NT2/D1 (cell line): Measurements from ENCODE around the gene SLC26A3.

Source experiments
- DNase-seq: peaks from one replicate; pipeline ENCODE4 v3.0.0-alpha.2; 2011; ENCODE audit warnings: low read depth, low spot score
- H3K27me3 ChIP-seq: 2 replicates; pipeline ENCODE4 v1.6.0; 2011; ENCODE audit warnings: mild to moderate bottlenecking; ENCODE audit not compliant: insufficient read length, insufficient read depth
- H3K36me3 ChIP-seq: 2 replicates; pipeline ENCODE4 v1.6.1; 2011; ENCODE audit warnings: mild to moderate bottlenecking, low read length, mixed read lengths; ENCODE audit not compliant: insufficient read depth, insufficient read length
- H3K4me1 ChIP-seq: 2 replicates; pipeline ENCODE4 v1.5.1; 2011; ENCODE audit not compliant: insufficient read depth, insufficient read length
- H3K4me3 ChIP-seq: 2 replicates; pipeline ENCODE4 v1.5.1; 2011; ENCODE audit warnings: low read depth; ENCODE audit not compliant: insufficient read length
- H3K9ac ChIP-seq: 2 replicates; pipeline ENCODE4 v1.6.0; 2011; ENCODE audit warnings: low read depth; ENCODE audit not compliant: insufficient read length
- H3K9me3 ChIP-seq: 2 replicates; pipeline ENCODE4 v1.5.1; 2011; ENCODE audit warnings: mild to moderate bottlenecking, low read length; ENCODE audit not compliant: insufficient read depth
- SUZ12 ChIP-seq: IDR thresholded peaks from 2 replicates; pipeline ENCODE4 v1.6.1; 2011; ENCODE audit not compliant: insufficient read length, insufficient read depth; ENCODE audit errors: extremely low read depth
- YY1 ChIP-seq: IDR thresholded peaks from 2 replicates; pipeline ENCODE4 v1.6.1; 2011; ENCODE audit not compliant: insufficient read length, insufficient read depth
- ZNF274 ChIP-seq: IDR thresholded peaks from 2 replicates; pipeline ENCODE4 v1.6.1; 2011; ENCODE audit warnings: mild to moderate bottlenecking, low read depth, low read length

Gene SLC26A3

DNA sequence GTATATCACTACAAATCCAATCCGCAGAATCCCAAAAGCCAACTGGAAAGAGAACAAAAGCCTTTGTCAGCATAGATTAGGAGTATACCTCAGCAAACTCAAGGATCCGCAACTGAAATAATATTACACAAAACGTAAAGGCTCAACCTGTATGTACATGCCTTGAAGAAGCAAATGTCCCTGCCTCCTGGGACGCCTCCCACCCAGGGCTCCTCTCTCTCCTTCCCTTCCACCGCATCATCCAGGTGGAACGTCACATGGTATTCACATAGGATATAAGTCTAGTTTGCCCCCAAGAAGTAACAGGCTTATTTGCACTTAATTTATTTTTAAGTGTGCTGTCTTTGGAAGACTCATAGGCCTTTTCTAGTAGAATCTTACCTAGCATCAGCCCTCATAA, 13.4 kb downstream of the SLC26A3 start:
- no peaks in the 10 kb centered on the region for H3K27me3 ChIP-seq
- no peaks in the 10 kb centered on the region for H3K9me3 ChIP-seq
- TF ChIP-seq ZNF274 = no peak
- TF ChIP-seq SUZ12 = no peak
- no peak for TF ChIP-seq YY1
- H3K36me3 ChIP-seq = no peaks in the 10 kb centered on the region
- H3K9ac ChIP-seq = no peak overlapping the region
- H3K4me3 ChIP-seq = no peak overlapping the region
- no peaks in the 10 kb centered on the region for H3K4me1 ChIP-seq
- no peak for DNase-seq

DNA sequence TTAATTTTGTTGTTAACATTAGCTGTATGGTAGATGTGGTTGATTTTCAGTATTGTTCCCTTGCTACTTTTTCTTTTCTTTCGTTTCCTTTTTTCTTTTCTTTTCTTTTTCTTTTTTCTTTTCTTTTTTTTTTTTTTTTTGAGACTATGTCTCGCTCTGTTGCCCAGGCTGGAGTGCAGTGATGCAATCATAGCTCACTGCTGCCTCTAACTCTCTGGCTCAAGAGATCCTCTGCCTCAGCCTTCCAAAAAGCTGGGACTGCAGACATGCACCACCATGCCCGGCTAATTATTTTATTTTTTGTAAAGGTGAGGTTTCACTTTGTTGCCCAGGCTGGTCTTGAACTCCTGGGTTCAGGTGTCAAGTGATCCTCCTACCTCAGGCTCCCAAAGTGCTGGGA, 14.4 kb downstream of the SLC26A3 start:
- no peak for DNase-seq
- Histone ChIP-seq H3K4me3 (no peak overlapping the region), H3K9me3 (no peaks in the 10 kb centered on the region), H3K9ac (no peak overlapping the region), H3K4me1 (no peaks in the 10 kb centered on the region), H3K27me3 (no peaks in the 10 kb centered on the region), H3K36me3 (no peaks in the 10 kb centered on the region)
- TF ChIP-seq ZNF274 = no peak
- TF ChIP-seq YY1 = no peak
- TF ChIP-seq SUZ12 = no peak

DNA sequence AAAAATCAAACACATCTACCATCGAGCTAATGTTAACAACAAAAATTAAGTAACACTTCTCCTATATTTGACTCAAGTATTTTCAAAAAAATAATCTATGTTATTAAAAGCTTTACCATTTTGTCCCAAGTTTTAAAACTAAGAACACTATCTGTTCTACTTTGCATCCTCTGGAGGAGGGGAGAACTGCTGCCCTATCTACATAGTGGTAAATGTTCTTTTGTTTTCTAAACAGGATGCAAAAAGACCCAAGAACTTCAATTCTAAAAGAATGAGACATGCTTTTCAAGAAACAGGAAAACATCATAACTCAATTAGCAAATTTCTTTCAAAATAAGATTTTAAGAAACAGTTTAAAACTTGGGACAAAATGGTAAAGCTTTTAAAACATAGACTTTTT, 14.8 kb downstream of the SLC26A3 start:
- TF ChIP-seq ZNF274 (no peak), SUZ12 (no peak), YY1 (no peak)
- Histone ChIP-seq H3K9ac (no peak overlapping the region), H3K27me3 (no peaks in the 10 kb centered on the region), H3K4me1 (no peaks in the 10 kb centered on the region), H3K36me3 (no peaks in the 10 kb centered on the region), H3K4me3 (no peak overlapping the region), H3K9me3 (no peaks in the 10 kb centered on the region)
- no peak for DNase-seq

DNA sequence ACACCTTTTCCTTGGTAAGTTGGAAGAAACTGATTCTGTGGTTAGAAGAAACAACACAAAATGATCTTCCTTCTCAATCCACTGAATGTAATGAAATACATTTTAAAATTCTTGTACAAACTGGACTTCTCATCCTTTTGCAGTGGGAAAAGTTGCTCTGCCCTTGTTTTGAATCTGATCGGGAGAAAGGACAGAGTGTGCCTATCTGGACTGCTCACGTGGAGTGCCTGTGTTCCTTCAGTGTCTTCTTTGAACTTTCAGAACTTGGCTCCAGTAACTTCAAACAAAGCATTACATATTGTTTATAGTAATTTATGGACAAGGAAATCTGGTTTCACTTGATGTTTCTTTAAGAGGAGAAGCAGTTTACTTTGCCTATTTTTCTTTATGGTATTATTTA, 17.1 kb downstream of the SLC26A3 start:
- Histone ChIP-seq H3K9ac (no peak overlapping the region), H3K36me3 (no peaks in the 10 kb centered on the region), H3K9me3 (no peaks in the 10 kb centered on the region), H3K4me1 (no peaks in the 10 kb centered on the region), H3K27me3 (no peaks in the 10 kb centered on the region), H3K4me3 (no peak overlapping the region)
- TF ChIP-seq ZNF274 (no peak), SUZ12 (no peak)
- no peak for DNase-seq

DNA sequence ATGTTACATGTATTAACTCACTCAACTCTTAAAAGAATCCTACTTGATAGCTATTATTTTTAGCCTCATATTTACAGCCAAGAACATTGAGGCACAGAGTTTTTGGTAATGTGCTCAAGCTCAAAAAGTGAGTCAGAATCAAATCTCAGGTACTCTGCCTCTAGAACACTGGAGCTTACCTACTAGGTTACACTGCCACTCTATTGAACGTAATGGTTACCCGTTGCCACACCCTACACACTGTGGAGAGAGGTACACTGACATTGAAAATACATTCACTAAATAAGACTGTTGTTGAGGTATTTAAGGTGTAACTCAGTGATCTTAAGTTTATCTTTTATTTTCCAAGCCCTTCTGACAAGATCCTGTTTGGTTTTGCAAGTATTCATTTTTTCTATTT, 17.9 kb downstream of the SLC26A3 start:
- no peak for DNase-seq
- H3K36me3 ChIP-seq = no peaks in the 10 kb centered on the region
- no peak overlapping the region for H3K4me3 ChIP-seq
- H3K9me3 ChIP-seq = no peaks in the 10 kb centered on the region
- no peak for TF ChIP-seq ZNF274
- TF ChIP-seq SUZ12 = no peak
- no peak for TF ChIP-seq YY1
- no peaks in the 10 kb centered on the region for H3K27me3 ChIP-seq
- no peaks in the 10 kb centered on the region for H3K4me1 ChIP-seq
- H3K9ac ChIP-seq = no peak overlapping the region

DNA sequence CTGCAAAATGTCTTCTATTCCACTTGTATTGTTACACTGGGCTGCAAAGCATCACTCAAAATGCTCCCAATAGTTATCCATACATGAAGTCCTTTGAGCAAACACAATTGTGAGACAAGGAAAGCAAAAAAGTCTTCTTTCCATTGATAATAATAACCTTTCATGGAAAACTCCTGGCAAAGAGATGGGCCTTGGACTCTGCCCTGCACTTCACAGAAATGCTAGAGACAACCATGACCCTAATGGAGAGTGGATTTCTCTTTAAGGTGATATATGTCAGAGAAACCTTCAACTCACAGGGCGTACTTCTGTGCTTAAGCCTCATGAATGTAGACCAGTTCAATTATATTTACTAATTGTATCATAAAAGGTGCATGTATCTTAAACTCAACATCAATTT, 19.4 kb downstream of the SLC26A3 start:
- Histone ChIP-seq H3K9ac (no peak overlapping the region), H3K36me3 (no peaks in the 10 kb centered on the region)

DNA sequence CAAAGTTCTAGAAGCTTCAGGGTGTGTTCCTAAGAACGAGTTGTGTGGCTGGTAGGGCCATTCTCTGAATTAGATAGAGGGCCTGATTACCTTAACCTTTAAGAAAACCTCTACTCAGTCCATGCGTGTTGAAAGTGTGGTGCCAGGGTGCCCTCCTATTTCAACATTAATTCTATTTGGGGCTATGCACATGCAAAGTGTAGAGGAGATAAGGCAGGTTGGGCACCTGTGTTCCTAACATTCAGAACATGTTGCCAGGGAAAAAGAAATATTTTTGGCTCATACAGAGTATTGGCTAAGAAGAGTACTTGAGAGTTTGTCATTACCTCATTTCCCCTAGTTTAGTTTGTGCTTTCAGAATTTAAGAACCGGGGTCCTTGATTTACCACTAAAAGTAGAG, 20.6 kb downstream of the SLC26A3 start:
- TF ChIP-seq SUZ12 (no peak), ZNF274 (no peak)
- H3K27me3 ChIP-seq = no peaks in the 10 kb centered on the region

More for the DNA sequence above, 19.4 kb downstream of the SLC26A3 start:
- Histone ChIP-seq H3K4me1 (no peaks in the 10 kb centered on the region), H3K9me3 (no peaks in the 10 kb centered on the region), H3K27me3 (no peaks in the 10 kb centered on the region), H3K4me3 (no peak overlapping the region)
- TF ChIP-seq SUZ12 (no peak), ZNF274 (no peak), YY1 (no peak)
- no peak for DNase-seq

DNA sequence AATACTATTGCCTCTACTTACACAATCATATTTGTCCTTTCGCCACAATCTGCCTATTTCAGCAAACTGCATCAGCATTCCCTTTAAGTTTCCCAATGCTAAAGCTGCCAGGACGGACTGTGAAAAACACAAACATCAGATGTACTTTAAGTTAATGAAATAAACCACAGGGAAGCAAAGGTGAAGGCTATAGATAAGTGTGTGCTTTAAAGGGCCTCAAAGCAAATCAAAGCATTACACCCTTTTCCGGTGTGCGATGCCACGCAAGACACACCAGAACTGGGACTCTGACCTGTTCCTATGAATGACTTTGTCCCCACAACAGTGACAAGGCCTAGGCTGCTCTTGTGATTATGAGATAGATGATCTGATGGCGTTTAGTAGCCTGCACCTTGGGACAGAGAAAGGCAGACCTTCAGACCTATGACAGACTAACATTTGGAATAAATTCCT, 23.4 kb downstream of the SLC26A3 start:
- Histone ChIP-seq H3K36me3 (no peaks in the 10 kb centered on the region), H3K27me3 (no peaks in the 10 kb centered on the region), H3K9me3 (0 out of 2 replicates have a peak, but pooled peaks cover 7% of the 10 kb centered on the region), H3K4me3 (no peak overlapping the region), H3K4me1 (no peaks in the 10 kb centered on the region), H3K9ac (no peak overlapping the region)
- no peak for DNase-seq
- TF ChIP-seq ZNF274 = no peak
- no peak for TF ChIP-seq SUZ12
- TF ChIP-seq YY1 = no peak

More for the DNA sequence above, 20.6 kb downstream of the SLC26A3 start:
- no peaks in the 10 kb centered on the region for H3K4me1 ChIP-seq
- H3K9me3 ChIP-seq = no peaks in the 10 kb centered on the region
- H3K4me3 ChIP-seq = no peak overlapping the region
- no peaks in the 10 kb centered on the region for H3K36me3 ChIP-seq
- no peak for DNase-seq
- no peak overlapping the region for H3K9ac ChIP-seq
